ENCODE measurements around the gene HIP1.

GRCh38 chr7:75702515-75702914, 36.2 kb downstream of the HIP1 start:
- no peak for TF ChIP-seq CTCF (IDR thresholded peaks at IDR 0.05; ENCODE audit: low read depth, low read length, poor library complexity, severe bottlenecking)
- TF ChIP-seq EZH2phosphoT487 (IDR thresholded peaks at IDR 0.05; ENCODE audit: borderline replicate concordance, low read length), result no peak
